H1 (cell line): ENCODE results near the gene ZNF385B. TPM values are rescaled to one million over a fixed set of nuclear protein-coding genes. Genes with fewer than 3 reads are reported as not detected.

Experiments
- CTCF ChIA-PET: fragments of 300-600 bp; sonication (Branson Sonifier 250); formaldehyde crosslinking; loops from one replicate; lab custom pipeline; 2021; ENCODE audit not compliant: partially characterized antibody; lab: Charles Lee
- POLR2A ChIA-PET: fragments of 300-600 bp; sonication (Branson Sonifier 250); formaldehyde crosslinking; loops from one replicate; lab custom pipeline; 2021; ENCODE audit warnings: inconsistent platforms; ENCODE audit not compliant: partially characterized antibody; lab: Charles Lee
- DNase-seq, 2 experiments: peaks; one replicate each; pipeline versions ENCODE4 v3.0.0 to v3.0.0-alpha.2; 2010 to 2022; ENCODE audit warnings: low spot score in 2 of 2, low read depth in 1 of 2, mixed read lengths in 1 of 2
- FAIRE-seq: peaks from 2 replicates; lab custom pipeline; 2011; peaks lifted over from hg19 to GRCh38; lab: Jason Lieb, UNC
- H2AFZ ChIP-seq: 2 replicates; pipeline ENCODE4 v1.8.1; 2012; ENCODE audit warnings: low read length, inconsistent platforms
- H2AK5ac ChIP-seq: 2 replicates; pipeline ENCODE4 v1.6.1; 2013; ENCODE audit warnings: low read depth, low read length
- H2BK120ac ChIP-seq: replicated peaks from 2 replicates; pipeline ENCODE3; 2013; ENCODE audit warnings: low read depth, low read length, inconsistent platforms
- H2BK12ac ChIP-seq: 2 replicates; pipeline ENCODE4 v1.6.1; 2013; ENCODE audit warnings: low read depth, low read length
- H2BK15ac ChIP-seq: 2 replicates; pipeline ENCODE4 v1.6.1; 2013; ENCODE audit warnings: low read length
- H2BK20ac ChIP-seq: 2 replicates; pipeline ENCODE4 v1.6.1; 2013; ENCODE audit warnings: low read length
- H2BK5ac ChIP-seq: 2 replicates; pipeline ENCODE4 v1.6.1; 2013; ENCODE audit warnings: low read depth, low read length
- H3K14ac ChIP-seq: 2 replicates; pipeline ENCODE4 v1.6.1; 2013; ENCODE audit warnings: inconsistent platforms; ENCODE audit not compliant: insufficient read length
- H3K18ac ChIP-seq: 2 replicates; pipeline ENCODE4 v1.6.1; 2013; ENCODE audit warnings: low read length; ENCODE audit errors: extremely low read depth
- H3K23ac ChIP-seq: 2 replicates; pipeline ENCODE4 v1.6.1; 2013; ENCODE audit warnings: inconsistent platforms; ENCODE audit not compliant: insufficient read length
- H3K23me2 ChIP-seq: 2 replicates; pipeline ENCODE4 v1.6.1; 2013; ENCODE audit warnings: low read depth, low read length
- H3K27ac ChIP-seq: 2 replicates; pipeline ENCODE4 v1.6.1; 2011; ENCODE audit warnings: low read depth, low read length, inconsistent platforms
- H3K27me3 ChIP-seq, 4 experiments: replicated peaks in 1 of 4; 1 replicate in 1 of 4; 2 replicates in 3 of 4; pipeline versions ENCODE4 v1.6.1 to v1.8.1; 2011 to 2013; ENCODE audit warnings: low read length in 3 of 4, mild to moderate bottlenecking in 3 of 4, inconsistent platforms in 2 of 4, mixed read lengths in 2 of 4, moderate library complexity in 1 of 4; ENCODE audit not compliant: control insufficient read depth in 3 of 4, insufficient read depth in 3 of 4; ENCODE audit errors: extremely low read depth in 1 of 4
- H3K36me3 ChIP-seq, 4 experiments: 2 replicates each; pipeline versions ENCODE4 v1.6.1 to v1.8.1; 2011 to 2013; ENCODE audit warnings: mild to moderate bottlenecking in 4 of 4, low read length in 3 of 4, moderate library complexity in 2 of 4, control low read depth in 1 of 4, inconsistent platforms in 1 of 4; ENCODE audit not compliant: insufficient read depth in 4 of 4, control insufficient read depth in 2 of 4
- H3K4ac ChIP-seq: replicated peaks from 2 replicates; pipeline ENCODE3; 2013; ENCODE audit warnings: low read length, low read depth, mixed read lengths, inconsistent platforms; ENCODE audit not compliant: insufficient read length
- H3K4me1 ChIP-seq, 4 experiments: replicated peaks in 1 of 4; 1 replicate in 1 of 4; 2 replicates in 3 of 4; pipeline versions ENCODE4 v1.6.1 to v1.8.1; 2011 to 2013; ENCODE audit warnings: low read length in 3 of 4, inconsistent platforms in 2 of 4, mixed read lengths in 1 of 4; ENCODE audit not compliant: insufficient read depth in 4 of 4, control insufficient read depth in 3 of 4
- H3K4me2 ChIP-seq, 2 experiments: 2 replicates each; pipeline versions ENCODE4 v1.6.1 to v1.8.1; 2011 to 2013; ENCODE audit warnings: low read depth in 2 of 2, low read length in 2 of 2, control low read depth in 1 of 2, inconsistent platforms in 1 of 2, mild to moderate bottlenecking in 1 of 2; ENCODE audit not compliant: insufficient read depth in 1 of 2
- H3K4me3 ChIP-seq, 4 experiments: fragments of 200-600, 300-600 bp in 1 of 4; sonication (generic), shearing (Covaris generic), sonication (Bioruptor Twin) in 1 of 4; 2 replicates each; pipeline versions ENCODE4 v1.5.1 to v1.8.1; 2011 to 2016; ENCODE audit warnings: low read length in 4 of 4, low read depth in 3 of 4, control low read depth in 2 of 4, inconsistent platforms in 2 of 4, mild to moderate bottlenecking in 2 of 4, mixed read lengths in 1 of 4, moderate library complexity in 1 of 4; ENCODE audit not compliant: insufficient read depth in 2 of 4; ENCODE audit errors: extremely low read depth in 1 of 4
- H3K56ac ChIP-seq: replicated peaks from 2 replicates; pipeline ENCODE3; 2013; ENCODE audit warnings: low read depth, mild to moderate bottlenecking, mixed read lengths, low read length, inconsistent platforms; ENCODE audit not compliant: insufficient read length
- H3K79me1 ChIP-seq: 2 replicates; pipeline ENCODE4 v1.6.1; 2013; ENCODE audit warnings: low read depth, low read length, control low read depth
- H3K79me2 ChIP-seq, 2 experiments: 2 replicates each; pipeline versions ENCODE4 v1.6.1 to v1.8.1; 2012 to 2013; ENCODE audit warnings: low read length in 2 of 2, mild to moderate bottlenecking in 2 of 2, inconsistent platforms in 1 of 2; ENCODE audit not compliant: insufficient read depth in 2 of 2, control insufficient read depth in 1 of 2
- H3K9ac ChIP-seq, 4 experiments: replicated peaks in 1 of 4; 1 replicate in 1 of 4; 2 replicates in 3 of 4; pipeline versions ENCODE4 v1.6.1 to v1.8.1; 2011 to 2013; ENCODE audit warnings: low read depth in 3 of 4, low read length in 3 of 4, control low read depth in 2 of 4, mild to moderate bottlenecking in 2 of 4, moderate library complexity in 2 of 4, inconsistent platforms in 1 of 4; ENCODE audit errors: extremely low read depth in 1 of 4
- H3K9me3 ChIP-seq, 2 experiments: 2 replicates each; pipeline versions ENCODE4 v1.6.1 to v1.8.1; 2012 to 2013; ENCODE audit warnings: mild to moderate bottlenecking in 2 of 2, moderate library complexity in 2 of 2, control low read depth in 1 of 2, inconsistent platforms in 1 of 2, low read depth in 1 of 2, low read length in 1 of 2, mixed read lengths in 1 of 2; ENCODE audit not compliant: insufficient read depth in 2 of 2
- H4K20me1 ChIP-seq, 2 experiments: replicated peaks in 1 of 2; 2 replicates each; pipeline versions ENCODE3 to v1.8.1; 2011 to 2013; ENCODE audit warnings: inconsistent platforms in 2 of 2, low read length in 2 of 2, mild to moderate bottlenecking in 1 of 2; ENCODE audit not compliant: insufficient read depth in 2 of 2, control insufficient read depth in 1 of 2
- H4K5ac ChIP-seq: 2 replicates; pipeline ENCODE4 v1.6.1; 2013; ENCODE audit warnings: low read length, low read depth, mixed read lengths, inconsistent platforms; ENCODE audit not compliant: insufficient read length
- H4K8ac ChIP-seq: 2 replicates; pipeline ENCODE4 v1.8.0; 2013; ENCODE audit warnings: mild to moderate bottlenecking, moderate library complexity, low read length, inconsistent platforms; ENCODE audit not compliant: insufficient read depth; ENCODE audit errors: extremely low read depth
- H4K91ac ChIP-seq: replicated peaks from 2 replicates; pipeline ENCODE3; 2013; ENCODE audit warnings: low read length, mixed read lengths, inconsistent platforms; ENCODE audit not compliant: insufficient read length
- ATF3 ChIP-seq: IDR thresholded peaks from 2 replicates; pipeline ENCODE4 v1.6.1; 2011; ENCODE audit warnings: low read depth, mild to moderate bottlenecking, low read length; ENCODE audit not compliant: insufficient read depth
- BCL11A ChIP-seq, 2 experiments: IDR thresholded peaks; one replicate each; pipeline ENCODE4 v1.6.1; 2011; ENCODE audit warnings: low read depth in 2 of 2, low read length in 2 of 2, mild to moderate bottlenecking in 2 of 2
- BRCA1 ChIP-seq: IDR thresholded peaks from 2 replicates; pipeline ENCODE4 v1.6.1; 2012; ENCODE audit warnings: low read depth, low read length, improper control_type of control experiment
- NRF1 ChIP-seq: IDR thresholded peaks from 2 replicates; pipeline ENCODE4 v1.6.1; 2011; ENCODE audit warnings: mild to moderate bottlenecking, low read depth, low read length, improper control_type of control experiment
- PHF8 ChIP-seq: fragments of 200-600 bp; sonication (generic); conservative IDR thresholded peaks from 2 replicates; pipeline ENCODE4 v1.7.1; 2012; ENCODE audit warnings: low read depth, mild to moderate bottlenecking, inconsistent platforms, low read length, moderate library complexity
- RAD21 ChIP-seq, 2 experiments: IDR thresholded peaks in 1 of 2; conservative IDR thresholded peaks in 1 of 2; 2 replicates each; pipeline ENCODE4 v1.6.1; 2011; ENCODE audit warnings: low read depth in 2 of 2, low read length in 2 of 2, improper control_type of control experiment in 1 of 2, inconsistent platforms in 1 of 2, mild to moderate bottlenecking in 1 of 2, moderate library complexity in 1 of 2
- SIRT6 ChIP-seq: IDR thresholded peaks from one replicate; pipeline ENCODE4 v1.7.1; 2012; ENCODE audit warnings: low read length, inconsistent platforms
- TAF1 ChIP-seq: IDR thresholded peaks from 2 replicates; pipeline ENCODE4 v1.6.1; 2011; ENCODE audit warnings: mild to moderate bottlenecking, low read depth, low read length
- TCF12 ChIP-seq: IDR thresholded peaks from 2 replicates; pipeline ENCODE4 v1.6.1; 2011; ENCODE audit warnings: low read depth, mild to moderate bottlenecking, low read length
- WGBS, 2 experiments: shearing (Covaris generic) in 1 of 2; methylation state at CpG; one replicate each; pipeline versions ENCODE4 v1.1.6 to v1.1.7; 2013 to 2015; ENCODE audit warnings: low lambda C conversion rate in 2 of 2, mixed read lengths in 2 of 2, inconsistent platforms in 1 of 2, low coverage in 1 of 2, missing lambda C conversion rate in 1 of 2; ENCODE audit not compliant: insufficient replicate concordance in 2 of 2, insufficient coverage in 1 of 2, insufficient read length in 1 of 2; ENCODE audit errors: extremely low coverage in 1 of 2, missing lambda C conversion rate in 1 of 2; 5-methylcytosine and 5-hydroxymethylcytosine counted together
- polyA plus RNA-seq, 7 experiments: library from polyadenylated mRNA; depleted of rRNA in 3 of 7; stranded (reverse) in 5 of 7; unstranded in 2 of 7; fragments of >200 nt in 5 of 7; fragments of 200-250 nt in 2 of 7; gene quantifications; 1 replicate in 5 of 7; 2 replicates in 1 of 7; 4 replicates in 1 of 7; pipeline versions ENCODE4 v1.2.1 to v1.2.3, GENCODE V29; 2011 to 2013; ENCODE audit warnings: missing spikeins in 2 of 7, mixed read lengths in 2 of 7
- total RNA-seq: library from RNA; stranded (reverse); fragmentation: NEBNext Ultra II Directional; extraction: Animal tissue kit (Norgen Biotek cat#: 25700); gene quantifications from 2 replicates; pipeline ENCODE4 v1.2.1, GENCODE V29; 2021

ZNF385B gene
- total and polyA plus RNA-seq, 2 of the 8 experiments (the other 6 are each of a cell fraction or from before 2014, with no cell fraction given) = 1.1 to 3.7 TPM

GRCh38 chr2:179900655-179901054 is 39.2 kb upstream of the ZNF385B start:
- Histone ChIP-seq H2AFZ (no peak overlapping the region), H2BK15ac (no peak overlapping the region), H4K20me1 (no peaks in the 10 kb centered on the region), H2BK12ac (no peak overlapping the region), H3K9ac (no peak overlapping the region), H3K23ac (no peak overlapping the region), H3K27me3 (no peaks in the 10 kb centered on the region), H3K23me2 (no peaks in the 10 kb centered on the region), H2BK120ac (no peak overlapping the region), H4K91ac (no peak overlapping the region), H3K56ac (no peak overlapping the region), H3K18ac (no peak overlapping the region), H3K4me2 (no peak overlapping the region), H3K27ac (no peak overlapping the region), H4K5ac (no peak overlapping the region), H3K36me3 (no peaks in the 10 kb centered on the region), H3K14ac (no peak overlapping the region), H3K79me1 (no peaks in the 10 kb centered on the region), H2BK20ac (no peak overlapping the region), H3K4me1 (peaks cover 0 to 3% (median 0%) of the 10 kb centered on the region in 4 experiments; a peak in 1 of 7 replicates), H4K8ac (no peak overlapping the region), H2AK5ac (no peak overlapping the region), H3K9me3 (peaks cover 0 to 4% of the 10 kb centered on the region in 2 experiments; a peak in 1 of 4 replicates), H3K4me3 (no peak overlapping the region), H2BK5ac (no peak overlapping the region), H3K4ac (no peak overlapping the region), H3K79me2 (no peaks in the 10 kb centered on the region)
- no peak for TF ChIP-seq BRCA1
- TF ChIP-seq NRF1 = no peak
- no peak for TF ChIP-seq SIRT6
- TF ChIP-seq PHF8 = no peak
- TF ChIP-seq TCF12 = no peak
- no peak for TF ChIP-seq TAF1
- no peak for TF ChIP-seq RAD21 (IDR thresholded peaks at IDR 0.05 in 1 of 2, conservative IDR thresholded peaks at IDR 0.05 in 1 of 2; ENCODE audit: low read depth in 2 of 2, low read length in 2 of 2)
- TF ChIP-seq ATF3 = no peak
- TF ChIP-seq BCL11A (IDR thresholded peaks at IDR 0.05; ENCODE audit: low read depth in 2 of 2, low read length in 2 of 2) = no peak
- DNase-seq (no peak), FAIRE-seq (no peak)
- WGBS, 2 experiments = 93% methylated on average over 5 of the region's 5 CpGs; no CpG with 5 or more reads in 1 of the 2 experiments
- ChIA-PET POLR2A (no interaction called here), CTCF (interaction anchor here (1.0 to 3.9 kb wide), 10 partner anchors 11 to 176 kb away, joined by 4 to 24 read pairs (median 12); no protein-coding TSS in a partner anchor)
